H7 (cell line): ENCODE measurements around the gene AKAP1. TPM values are rescaled to one million over a fixed set of nuclear protein-coding genes. Genes with fewer than 3 reads are reported as not detected.
A peak's percentile ranks its signal among the peaks of the same experiment; 100 is the strongest.

Experiments used
- DNase-seq: peaks from one replicate; pipeline ENCODE4 v3.0.0; 2012
- H3K27me3 ChIP-seq: 2 replicates; pipeline ENCODE4 v1.6.0; 2011; ENCODE audit warnings: mild to moderate bottlenecking, low read length; ENCODE audit not compliant: control insufficient read depth, insufficient read depth
- H3K36me3 ChIP-seq: replicated peaks from 2 replicates; pipeline ENCODE4 v1.5.1; 2011; ENCODE audit warnings: low read length; ENCODE audit not compliant: control insufficient read depth, insufficient read depth
- H3K4me3 ChIP-seq: 2 replicates; pipeline ENCODE4 v1.5.1; 2011; ENCODE audit warnings: low read depth, mild to moderate bottlenecking, control low read depth, low read length, moderate library complexity; ENCODE audit not compliant: insufficient read depth
- total RNA-seq: library from RNA; depleted of rRNA; stranded (reverse); fragments of >200 nt; shearing (Covaris generic); gene quantifications from 2 replicates; pipeline ENCODE4 v1.2.3, GENCODE V29; 2014

Gene AKAP1
- total RNA-seq, 1 experiment from 2014 or later, result 67.8 TPM

GRCh38 chr17:57138956-57139576 is 54.0 kb downstream of the AKAP1 start:
- Histone ChIP-seq H3K36me3 (no peaks in the 10 kb centered on the region), H3K27me3 (no peaks in the 10 kb centered on the region), H3K4me3 (no peak overlapping the region)
- DNase-seq, result no peak

GRCh38 chr17:57140316-57140715 is 55.3 kb downstream of the AKAP1 start:
- no peak overlapping the region for H3K4me3 ChIP-seq
- H3K36me3 ChIP-seq, result no peaks in the 10 kb centered on the region
- DNase-seq, result no peak
- no peaks in the 10 kb centered on the region for H3K27me3 ChIP-seq

GRCh38 chr17:57142925-57143324 is 57.9 kb downstream of the AKAP1 start:
- no peak for DNase-seq
- Histone ChIP-seq H3K27me3 (no peaks in the 10 kb centered on the region), H3K4me3 (no peak overlapping the region), H3K36me3 (no peaks in the 10 kb centered on the region)

- Histone ChIP-seq H3K4me3 (no peak overlapping the region), H3K36me3 (no peaks in the 10 kb centered on the region), H3K27me3 (no peaks in the 10 kb centered on the region)
- DNase-seq, result no peak
These were observed 58.3 kb downstream of the AKAP1 start for GRCh38 chr17:57143361-57143760.

GRCh38 chr17:57143919-57144318 is 58.9 kb downstream of the AKAP1 start:
- Histone ChIP-seq H3K27me3 (no peaks in the 10 kb centered on the region), H3K4me3 (no peak overlapping the region), H3K36me3 (no peaks in the 10 kb centered on the region)
- DNase-seq, result no peak

GRCh38 chr17:57144567-57144966 is 59.5 kb downstream of the AKAP1 start:
- no peak overlapping the region for H3K4me3 ChIP-seq
- no peaks in the 10 kb centered on the region for H3K27me3 ChIP-seq
- DNase-seq, result peak; percentile 41
- H3K36me3 ChIP-seq, result no peaks in the 10 kb centered on the region

GRCh38 chr17:57145347-57145746 is 60.3 kb downstream of the AKAP1 start:
- no peaks in the 10 kb centered on the region for H3K27me3 ChIP-seq
- no peaks in the 10 kb centered on the region for H3K36me3 ChIP-seq
- DNase-seq, result no peak
- H3K4me3 ChIP-seq, result no peak overlapping the region

GRCh38 chr17:57146273-57146672 is 61.2 kb downstream of the AKAP1 start:
- Histone ChIP-seq H3K36me3 (no peaks in the 10 kb centered on the region), H3K4me3 (no peak overlapping the region), H3K27me3 (no peaks in the 10 kb centered on the region)
- DNase-seq, result no peak

- Histone ChIP-seq H3K36me3 (no peaks in the 10 kb centered on the region), H3K27me3 (no peaks in the 10 kb centered on the region), H3K4me3 (no peak overlapping the region)
- DNase-seq, result no peak
These were observed 66.8 kb downstream of the AKAP1 start for GRCh38 chr17:57151798-57152197.

- no peak for DNase-seq
- Histone ChIP-seq H3K27me3 (no peaks in the 10 kb centered on the region), H3K4me3 (no peak overlapping the region), H3K36me3 (no peaks in the 10 kb centered on the region)
These were observed 68.0 kb downstream of the AKAP1 start for GRCh38 chr17:57152967-57153528.

- no peak for DNase-seq
- Histone ChIP-seq H3K4me3 (no peak overlapping the region), H3K36me3 (no peaks in the 10 kb centered on the region), H3K27me3 (no peaks in the 10 kb centered on the region)
These were observed 69.9 kb downstream of the AKAP1 start for GRCh38 chr17:57154921-57155320.

GRCh38 chr17:57158325-57158724 is 73.3 kb downstream of the AKAP1 start:
- Histone ChIP-seq H3K27me3 (no peaks in the 10 kb centered on the region), H3K4me3 (no peak overlapping the region), H3K36me3 (no peaks in the 10 kb centered on the region)
- no peak for DNase-seq

GRCh38 chr17:57158795-57159194 is 73.7 kb downstream of the AKAP1 start:
- Histone ChIP-seq H3K27me3 (no peaks in the 10 kb centered on the region), H3K4me3 (no peak overlapping the region), H3K36me3 (no peaks in the 10 kb centered on the region)
- DNase-seq, result no peak

GRCh38 chr17:57160624-57161023 is 75.6 kb downstream of the AKAP1 start:
- Histone ChIP-seq H3K27me3 (no peaks in the 10 kb centered on the region), H3K36me3 (no peaks in the 10 kb centered on the region), H3K4me3 (no peak overlapping the region)
- DNase-seq, result no peak

GRCh38 chr17:57164814-57165213 is 79.8 kb downstream of the AKAP1 start:
- DNase-seq, result no peak
- Histone ChIP-seq H3K27me3 (no peaks in the 10 kb centered on the region), H3K36me3 (no peaks in the 10 kb centered on the region), H3K4me3 (no peak overlapping the region)

- Histone ChIP-seq H3K27me3 (no peaks in the 10 kb centered on the region), H3K36me3 (no peaks in the 10 kb centered on the region), H3K4me3 (no peak overlapping the region)
- DNase-seq, result no peak
These were observed 80.7 kb downstream of the AKAP1 start for GRCh38 chr17:57165754-57166153.
